Stimulated activated CD8-positive, alpha-beta memory T cell treated with anti-CD3 and anti-CD28 coated beads, Interleukin-4, amount 100 ng/mL, for 4 hours (primary cell): ENCODE measurements around the gene EFHC2.

Source experiments
- DNase-seq, 2 donors: peaks; one replicate each; pipeline ENCODE4 v3.0.0-alpha.2; 2020; ENCODE audit warnings: low read depth in 2 of 2, low spot score in 1 of 2

The EFHC2 gene

GRCh38 chrX:44155126-44155525 lies 188.3 kb downstream of the EFHC2 start:
- DNase-seq, result no peak

GRCh38 chrX:44152852-44153251 lies 190.6 kb downstream of the EFHC2 start:
- DNase-seq, result no peak

- DNase-seq, result no peak
Observed at GRCh38 chrX:44147130-44147529, 196.3 kb downstream of the EFHC2 start.

DNA sequence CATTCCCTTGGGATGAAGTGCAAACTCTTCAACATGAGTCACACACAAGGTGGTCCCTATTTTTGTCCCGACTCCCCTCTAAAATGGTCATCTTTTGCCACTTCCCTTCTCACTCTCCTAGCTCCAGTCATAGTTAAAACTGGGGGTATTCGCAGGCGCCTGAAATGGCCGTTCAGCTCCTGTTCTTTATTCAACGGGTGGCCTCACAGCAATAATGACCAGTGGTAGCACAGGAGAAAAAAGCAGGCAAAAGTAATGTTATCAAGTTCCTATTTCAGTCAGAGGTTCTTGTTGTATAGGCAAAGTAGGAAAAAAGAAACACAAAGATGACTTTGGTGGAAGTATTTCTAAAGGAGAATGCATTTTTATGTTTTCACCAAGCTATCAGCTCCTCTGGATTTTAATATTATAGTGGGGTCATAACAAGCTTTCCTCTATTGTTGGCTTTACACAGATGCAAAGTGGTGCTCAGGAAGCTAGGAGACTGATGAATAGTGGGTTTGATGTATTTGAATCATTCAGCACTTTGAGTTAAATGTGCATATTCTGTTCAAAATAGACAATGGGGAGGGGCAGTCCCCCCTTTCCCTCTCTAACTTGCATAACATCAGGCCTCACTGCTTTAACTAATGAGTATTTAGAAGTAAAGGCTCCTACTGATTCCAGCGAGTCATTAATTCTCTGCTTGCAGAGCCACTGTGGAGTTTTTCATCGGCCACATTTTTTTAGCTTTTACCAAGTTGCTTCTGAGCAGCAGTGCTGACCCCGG lies 199.1 kb downstream of the EFHC2 start:
- no peak for DNase-seq

DNA sequence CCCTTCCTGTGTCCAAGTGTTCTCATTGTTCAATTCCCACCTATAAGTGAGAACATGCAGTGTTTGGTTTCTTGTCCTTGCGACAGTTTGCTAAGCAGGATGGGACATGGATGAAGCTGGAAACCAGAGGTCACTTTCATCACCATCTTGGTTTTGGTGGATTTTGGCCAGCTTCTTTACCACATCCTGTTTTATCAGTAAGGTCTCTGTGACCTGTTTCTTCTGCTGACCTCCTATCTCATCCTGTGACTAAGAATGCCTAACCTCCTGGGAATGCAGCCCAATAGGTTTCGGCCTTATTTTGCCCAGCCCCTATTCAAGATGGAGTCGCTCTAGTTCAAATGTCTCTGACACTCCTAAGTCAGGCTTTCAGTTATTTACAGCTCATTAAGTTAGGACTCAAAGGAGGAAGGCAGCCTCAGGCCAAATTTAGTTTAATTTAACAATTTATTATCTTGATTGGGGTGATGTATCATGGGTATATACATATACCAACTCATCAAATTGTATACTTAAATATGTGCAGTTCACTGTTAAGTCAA lies 200.3 kb downstream of the EFHC2 start:
- no peak for DNase-seq

DNA sequence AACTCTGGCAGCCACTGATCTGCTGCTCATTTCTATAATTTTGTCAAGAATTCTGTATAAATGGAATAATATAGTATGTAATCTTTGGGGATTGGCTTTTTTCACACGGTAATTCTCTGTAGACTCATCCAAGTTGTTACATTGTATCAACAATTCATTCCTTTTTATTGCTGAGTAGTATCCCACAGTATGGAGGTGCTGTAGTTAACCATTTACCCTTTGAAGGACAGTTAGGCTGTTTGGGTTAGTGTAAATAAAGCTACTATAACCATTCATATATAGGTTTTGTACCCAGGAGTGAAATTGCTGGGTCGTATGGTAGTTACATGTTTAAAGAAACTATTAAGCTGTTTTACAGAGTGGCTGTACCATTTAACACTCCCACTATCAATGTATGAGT lies 213.3 kb downstream of the EFHC2 start:
- no peak for DNase-seq

DNA sequence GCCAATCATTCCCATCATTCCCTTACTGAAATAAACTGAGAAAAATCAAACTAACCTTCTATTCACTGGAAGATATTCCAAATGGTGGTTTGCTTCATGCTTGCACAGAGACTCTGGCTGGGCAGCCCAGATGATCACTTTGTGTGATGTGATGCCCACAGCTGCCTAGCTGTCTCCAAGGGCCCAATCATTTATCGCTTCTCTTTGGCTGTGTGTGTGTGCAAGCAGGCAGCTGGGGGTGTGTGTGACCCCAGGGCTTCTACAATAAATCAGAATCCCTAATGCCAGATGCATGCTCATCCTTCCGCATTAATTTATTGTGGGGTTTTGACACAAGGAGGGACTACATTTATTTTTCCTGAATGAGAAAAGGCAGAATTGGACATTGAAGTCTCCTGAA lies 230.1 kb downstream of the EFHC2 start:
- no peak for DNase-seq

- DNase-seq, result no peak
Observed at GRCh38 chrX:44106864-44107263, 236.6 kb downstream of the EFHC2 start.

- DNase-seq, result no peak
Observed at GRCh38 chrX:44105228-44105913, 238.1 kb downstream of the EFHC2 start.

DNA sequence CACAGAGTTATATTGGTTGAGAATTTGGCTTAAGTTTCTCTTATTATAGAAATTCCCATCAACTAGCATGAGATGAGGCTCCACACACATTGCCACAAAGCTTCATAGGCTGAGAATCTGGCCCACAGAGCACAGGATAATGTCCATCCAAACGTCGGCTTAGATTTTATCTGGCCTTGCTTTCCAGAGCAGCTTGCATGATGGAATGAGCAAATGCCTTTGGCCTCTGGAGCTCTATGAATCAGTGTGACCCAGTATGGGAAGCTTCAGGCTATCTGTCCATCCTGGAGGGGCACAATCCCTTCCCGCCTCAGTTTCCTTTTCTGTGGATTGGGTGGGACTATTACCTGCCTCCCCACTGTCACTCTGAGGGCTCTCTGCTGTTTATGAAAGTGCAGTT lies 238.8 kb downstream of the EFHC2 start:
- DNase-seq, result no peak

DNA sequence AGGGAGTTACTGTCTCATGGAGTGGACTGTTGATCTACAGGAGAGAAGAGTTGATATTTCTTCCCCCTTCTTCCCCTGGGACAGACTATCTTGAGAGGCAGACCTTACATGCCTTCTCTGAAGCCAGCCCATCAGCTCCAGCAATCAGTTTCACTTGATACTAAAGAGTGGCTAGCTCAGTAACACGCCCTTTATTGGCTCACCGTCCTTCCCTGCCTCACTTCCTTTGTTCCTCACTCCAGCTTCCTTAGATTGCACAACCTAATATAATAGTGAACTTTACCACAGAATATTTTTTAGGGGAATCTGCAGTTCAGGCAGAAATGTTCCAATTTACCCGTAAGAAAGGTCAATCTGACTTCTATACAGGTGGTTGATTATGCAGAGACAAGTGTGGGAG lies 242.2 kb downstream of the EFHC2 start:
- DNase-seq, result no peak

GRCh38 chrX:44099366-44099765 lies 244.1 kb downstream of the EFHC2 start:
- no peak for DNase-seq
